HG03139 (cell line): ENCODE measurements around the gene DEAF1.
"Not testable (repeated sequence)": the region's sequence is repeated elsewhere in the genome, so short reads cannot be mapped to it uniquely, and the experiment has no call there.

ENCODE experiments used
- ATAC-seq: cut with Tn5 transposase; IDR thresholded peaks from one replicate; pipeline ENCODE4 v1.9.1; 2021; ENCODE audit not compliant: unreplicated experiment

Gene DEAF1

GRCh38 chr11:653136-653535, 41.9 kb downstream of the DEAF1 start:
- ATAC-seq = not testable (repeated sequence)

- ATAC-seq = no peak
These were observed 44.5 kb downstream of the DEAF1 start for GRCh38 chr11:650482-650881.

GRCh38 chr11:647672-648158, 47.3 kb downstream of the DEAF1 start:
- not testable (repeated sequence) for ATAC-seq

- ATAC-seq = no peak
These were observed 48.8 kb downstream of the DEAF1 start for GRCh38 chr11:646214-646613.

- ATAC-seq = no peak
These were observed 49.5 kb downstream of the DEAF1 start for GRCh38 chr11:645536-645935.

GRCh38 chr11:643849-644738, 50.9 kb downstream of the DEAF1 start:
- no peak for ATAC-seq

- no peak for ATAC-seq
These were observed 51.7 kb downstream of the DEAF1 start for GRCh38 chr11:643366-643765.

GRCh38 chr11:641806-642370, 53.1 kb downstream of the DEAF1 start:
- ATAC-seq = no peak

- no peak for ATAC-seq
These were observed 54.9 kb downstream of the DEAF1 start for GRCh38 chr11:640021-640706.

GRCh38 chr11:639332-639955, 55.6 kb downstream of the DEAF1 start:
- ATAC-seq = no peak

GRCh38 chr11:638631-639331, 56.2 kb downstream of the DEAF1 start:
- ATAC-seq = no peak

- no peak for ATAC-seq
These were observed 57.2 kb downstream of the DEAF1 start for GRCh38 chr11:637593-638521.

GRCh38 chr11:637333-637592, 57.8 kb downstream of the DEAF1 start:
- no peak for ATAC-seq

- no peak for ATAC-seq
These were observed 58.3 kb downstream of the DEAF1 start, which contains the start of gene DRD4 for GRCh38 chr11:636511-637332. Gene DRD4, plus strand, starts transcription at chr11:637269. Its CDS starts 36 bp downstream, at chr11:637305.

- no peak for ATAC-seq
These were observed 59.0 kb downstream of the DEAF1 start for GRCh38 chr11:635945-636510.

GRCh38 chr11:630871-631270, 64.2 kb downstream of the DEAF1 start:
- no peak for ATAC-seq

- no peak for ATAC-seq
These were observed 65.8 kb downstream of the DEAF1 start for GRCh38 chr11:629237-629583.

GRCh38 chr11:628056-628455, 67.0 kb downstream of the DEAF1 start:
- ATAC-seq = no peak

- no peak for ATAC-seq
These were observed 67.8 kb downstream of the DEAF1 start for GRCh38 chr11:627308-627576.
